ENCODE data around the gene TENT5C. TPM values are rescaled to one million over a fixed set of nuclear protein-coding genes. Genes with fewer than 3 reads are reported as not detected.

TENT5C gene
- 8.8 TPM for total RNA-seq

GRCh38 chr1:117605774-117606648, at the start of gene TENT5C:
TENT5C (plus strand) TSS chr1:117606048; CDS start chr1:117622869, 16,821 bp downstream.

Other genes with a start within 250 kb of the TENT5C start
- 113 TPM for gene MAN1A2, start 238.6 kb upstream of the TENT5C start, total RNA-seq

All from diencephalon (tissue), 1 donor.